HepG2 (cell line): Measurements from ENCODE around the gene TAF4B. TPM values are rescaled to one million over a fixed set of nuclear protein-coding genes. Genes with fewer than 3 reads are reported as not detected.
A peak's percentile ranks its signal among the peaks of the same experiment; 100 is the strongest.

Experiments used
- ATF1 ChIP-seq: IDR thresholded peaks from 2 replicates; pipeline ENCODE4 v1.6.1; 2016; ENCODE audit warnings: mild to moderate bottlenecking, control low read depth
- CEBPB ChIP-seq: IDR thresholded peaks from 2 replicates; pipeline ENCODE4 v1.6.1; 2011; ENCODE audit warnings: low read depth, low read length, improper control_type of control experiment, borderline replicate concordance
- CEBPG ChIP-seq: IDR thresholded peaks from 2 replicates; pipeline ENCODE4 v1.6.1; 2016
- polyA plus RNA-seq, 8 experiments: library from polyadenylated mRNA; depleted of rRNA in 3 of 8; stranded (reverse) in 7 of 8; unstranded in 1 of 8; fragments of >200 nt; fragmentation: Illumina TruSeq in 4 of 8; extraction: Trizol in 4 of 8; gene quantifications; 2 replicates each; pipeline versions ENCODE4 v1.2.1 to v1.2.3, GENCODE V29; 2011 to 2016; ENCODE audit warnings: low read depth in 4 of 8, missing spikeins in 1 of 8, mixed read lengths in 1 of 8; ENCODE audit not compliant: insufficient read depth in 1 of 8
- total RNA-seq, 5 experiments: library from RNA; depleted of rRNA; stranded (reverse); fragments of >200 nt; fragmentation: Illumina TruSeq; extraction: Trizol; gene quantifications; 2 replicates each; pipeline ENCODE4 v1.2.3, GENCODE V29; 2016; ENCODE audit warnings: low read depth in 1 of 5
- TF ChIP-seq, protein P1 (sequence below): sonication (generic); formaldehyde crosslinking; IDR thresholded peaks from 2 replicates; pipeline ENCODE4; 2020; ENCODE audit warnings: missing genetic modification reagents, mild to moderate bottlenecking, borderline replicate concordance
- TF ChIP-seq, protein P2 (sequence below): IDR thresholded peaks from 2 replicates; pipeline ENCODE4 v1.6.1; 2012; ENCODE audit warnings: inconsistent platforms
- TF ChIP-seq, protein P3 (sequence below): sonication (generic); formaldehyde crosslinking; IDR thresholded peaks from 2 replicates; pipeline ENCODE4 v1.5.0; 2020; ENCODE audit warnings: mild to moderate bottlenecking, missing genetic modification reagents, borderline replicate concordance

TAF4B gene
- total and polyA plus RNA-seq, 2 of the 13 experiments (the other 11 are each of a cell fraction or from before 2014, with no cell fraction given) = 2.2 to 3.8 TPM

- TF ChIP-seq CEBPG (CRISPR knock-in tag) (peak; percentile 35; the same call in 1 of the 2 replicates), ATF1 (no peak), CEBPB (peak; percentile 25; the same call in 1 of the 2 replicates)
- TF ChIP-seq, protein P1, sequence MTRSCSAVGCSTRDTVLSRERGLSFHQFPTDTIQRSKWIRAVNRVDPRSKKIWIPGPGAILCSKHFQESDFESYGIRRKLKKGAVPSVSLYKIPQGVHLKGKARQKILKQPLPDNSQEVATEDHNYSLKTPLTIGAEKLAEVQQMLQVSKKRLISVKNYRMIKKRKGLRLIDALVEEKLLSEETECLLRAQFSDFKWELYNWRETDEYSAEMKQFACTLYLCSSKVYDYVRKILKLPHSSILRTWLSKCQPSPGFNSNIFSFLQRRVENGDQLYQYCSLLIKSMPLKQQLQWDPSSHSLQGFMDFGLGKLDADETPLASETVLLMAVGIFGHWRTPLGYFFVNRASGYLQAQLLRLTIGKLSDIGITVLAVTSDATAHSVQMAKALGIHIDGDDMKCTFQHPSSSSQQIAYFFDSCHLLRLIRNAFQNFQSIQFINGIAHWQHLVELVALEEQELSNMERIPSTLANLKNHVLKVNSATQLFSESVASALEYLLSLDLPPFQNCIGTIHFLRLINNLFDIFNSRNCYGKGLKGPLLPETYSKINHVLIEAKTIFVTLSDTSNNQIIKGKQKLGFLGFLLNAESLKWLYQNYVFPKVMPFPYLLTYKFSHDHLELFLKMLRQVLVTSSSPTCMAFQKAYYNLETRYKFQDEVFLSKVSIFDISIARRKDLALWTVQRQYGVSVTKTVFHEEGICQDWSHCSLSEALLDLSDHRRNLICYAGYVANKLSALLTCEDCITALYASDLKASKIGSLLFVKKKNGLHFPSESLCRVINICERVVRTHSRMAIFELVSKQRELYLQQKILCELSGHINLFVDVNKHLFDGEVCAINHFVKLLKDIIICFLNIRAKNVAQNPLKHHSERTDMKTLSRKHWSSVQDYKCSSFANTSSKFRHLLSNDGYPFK (CRISPR knock-in tag) = no peak
- TF ChIP-seq, protein P2, sequence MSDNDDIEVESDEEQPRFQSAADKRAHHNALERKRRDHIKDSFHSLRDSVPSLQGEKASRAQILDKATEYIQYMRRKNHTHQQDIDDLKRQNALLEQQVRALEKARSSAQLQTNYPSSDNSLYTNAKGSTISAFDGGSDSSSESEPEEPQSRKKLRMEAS = no peak
- TF ChIP-seq, protein P3, sequence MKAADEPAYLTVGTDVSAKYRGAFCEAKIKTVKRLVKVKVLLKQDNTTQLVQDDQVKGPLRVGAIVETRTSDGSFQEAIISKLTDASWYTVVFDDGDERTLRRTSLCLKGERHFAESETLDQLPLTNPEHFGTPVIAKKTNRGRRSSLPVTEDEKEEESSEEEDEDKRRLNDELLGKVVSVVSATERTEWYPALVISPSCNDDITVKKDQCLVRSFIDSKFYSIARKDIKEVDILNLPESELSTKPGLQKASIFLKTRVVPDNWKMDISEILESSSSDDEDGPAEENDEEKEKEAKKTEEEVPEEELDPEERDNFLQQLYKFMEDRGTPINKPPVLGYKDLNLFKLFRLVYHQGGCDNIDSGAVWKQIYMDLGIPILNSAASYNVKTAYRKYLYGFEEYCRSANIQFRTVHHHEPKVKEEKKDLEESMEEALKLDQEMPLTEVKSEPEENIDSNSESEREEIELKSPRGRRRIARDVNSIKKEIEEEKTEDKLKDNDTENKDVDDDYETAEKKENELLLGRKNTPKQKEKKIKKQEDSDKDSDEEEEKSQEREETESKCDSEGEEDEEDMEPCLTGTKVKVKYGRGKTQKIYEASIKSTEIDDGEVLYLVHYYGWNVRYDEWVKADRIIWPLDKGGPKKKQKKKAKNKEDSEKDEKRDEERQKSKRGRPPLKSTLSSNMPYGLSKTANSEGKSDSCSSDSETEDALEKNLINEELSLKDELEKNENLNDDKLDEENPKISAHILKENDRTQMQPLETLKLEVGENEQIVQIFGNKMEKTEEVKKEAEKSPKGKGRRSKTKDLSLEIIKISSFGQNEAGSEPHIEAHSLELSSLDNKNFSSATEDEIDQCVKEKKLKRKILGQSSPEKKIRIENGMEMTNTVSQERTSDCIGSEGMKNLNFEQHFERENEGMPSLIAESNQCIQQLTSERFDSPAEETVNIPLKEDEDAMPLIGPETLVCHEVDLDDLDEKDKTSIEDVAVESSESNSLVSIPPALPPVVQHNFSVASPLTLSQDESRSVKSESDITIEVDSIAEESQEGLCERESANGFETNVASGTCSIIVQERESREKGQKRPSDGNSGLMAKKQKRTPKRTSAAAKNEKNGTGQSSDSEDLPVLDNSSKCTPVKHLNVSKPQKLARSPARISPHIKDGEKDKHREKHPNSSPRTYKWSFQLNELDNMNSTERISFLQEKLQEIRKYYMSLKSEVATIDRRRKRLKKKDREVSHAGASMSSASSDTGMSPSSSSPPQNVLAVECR (CRISPR knock-in tag) = no peak
- TF ChIP-seq, all 625 proteins: peak for 6
Measured at GRCh38 chr18:26322890-26323653, 96.8 kb downstream of the TAF4B start (continued).
